T-helper 9 cell (primary cell): Measurements from ENCODE around the gene AGAP3.

Experiments used
- DNase-seq: peaks from one replicate; pipeline ENCODE4 v3.0.0-alpha.2; 2020

AGAP3 gene

DNA sequence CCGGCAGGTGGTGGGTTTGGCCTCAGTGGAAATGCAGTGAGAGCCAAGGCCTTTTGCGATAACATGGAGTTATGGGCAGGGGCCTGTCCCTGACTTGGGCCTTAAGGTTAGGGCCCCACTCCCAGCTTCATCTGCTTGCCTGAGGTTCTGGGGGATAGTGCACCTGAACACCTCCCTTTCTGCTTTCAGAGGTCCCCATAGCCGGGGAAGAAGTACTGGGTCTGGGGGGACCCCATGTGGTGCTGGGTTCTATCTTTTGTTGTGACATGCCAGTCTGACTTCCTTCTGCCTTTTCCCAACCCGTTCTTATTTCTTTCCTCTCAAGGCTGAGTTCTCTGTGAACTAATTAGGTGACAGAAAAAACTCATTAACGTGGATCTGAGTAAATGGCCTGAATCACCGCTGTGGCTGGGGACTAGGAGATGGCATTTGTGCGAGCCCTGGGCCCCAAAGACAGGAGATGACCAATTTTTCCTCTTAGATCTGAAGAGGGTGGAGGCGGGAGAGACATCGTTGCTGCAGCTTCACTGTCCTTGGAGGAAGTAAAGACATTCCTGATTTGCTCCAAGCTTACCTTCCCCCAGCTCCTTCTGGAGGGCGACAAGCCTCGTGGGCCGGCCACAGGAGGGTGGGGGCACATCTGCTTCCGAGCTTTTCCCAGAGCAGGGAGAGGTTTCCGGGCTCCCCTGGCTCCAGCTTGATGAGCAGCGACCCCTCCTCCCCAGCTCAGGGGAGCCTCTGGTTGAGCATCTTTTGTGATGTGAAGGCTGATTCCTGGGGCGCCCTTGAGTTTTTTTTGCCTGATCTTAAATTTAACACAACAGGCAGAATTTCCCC, 2.0 kb downstream of the AGAP3 start:
- DNase-seq = no peak

- no peak for DNase-seq
Observed at GRCh38 chr7:151088856-151089699, 2.8 kb downstream of the AGAP3 start.

DNA sequence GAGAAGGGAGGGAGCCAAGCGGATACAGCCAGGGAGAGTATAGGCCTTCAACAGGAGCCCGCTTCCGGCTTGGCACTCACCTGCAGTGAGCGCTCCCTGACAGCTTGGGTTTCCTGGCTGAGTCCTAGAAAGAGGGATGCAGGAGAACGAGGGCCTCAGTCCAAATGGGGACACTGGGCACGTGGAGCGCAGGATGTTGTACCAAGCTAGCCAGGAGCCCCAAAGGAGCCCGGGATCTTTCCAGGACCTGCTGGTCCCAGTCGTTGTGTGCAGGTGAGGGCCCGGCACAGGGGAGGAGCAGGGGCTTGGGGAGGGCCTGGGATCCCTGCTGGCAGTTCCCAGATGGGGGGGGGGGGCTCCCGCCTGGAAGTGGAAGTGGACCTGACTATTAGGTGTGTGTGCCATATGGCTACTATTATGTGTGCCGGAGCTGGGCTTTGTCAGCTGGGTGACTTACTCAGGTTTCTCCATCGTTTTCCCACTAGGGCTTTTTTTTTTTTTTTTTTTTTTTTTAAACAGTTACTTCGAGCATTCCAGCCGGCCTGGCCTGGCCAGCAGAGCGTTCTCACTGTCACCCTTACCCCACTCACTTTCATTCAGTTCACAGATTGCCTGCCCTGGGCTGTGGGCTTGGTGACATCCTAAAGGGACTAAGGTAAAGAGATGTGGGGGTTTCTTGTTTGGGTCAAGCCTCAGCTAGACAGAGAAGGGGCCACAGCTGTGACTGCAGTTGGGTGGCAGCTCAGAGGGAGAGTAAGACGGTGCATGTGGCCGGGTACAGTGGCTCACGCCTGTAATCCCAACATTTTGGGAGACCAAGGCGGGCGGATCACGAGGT, 3.8 kb downstream of the AGAP3 start:
- DNase-seq = no peak

DNA sequence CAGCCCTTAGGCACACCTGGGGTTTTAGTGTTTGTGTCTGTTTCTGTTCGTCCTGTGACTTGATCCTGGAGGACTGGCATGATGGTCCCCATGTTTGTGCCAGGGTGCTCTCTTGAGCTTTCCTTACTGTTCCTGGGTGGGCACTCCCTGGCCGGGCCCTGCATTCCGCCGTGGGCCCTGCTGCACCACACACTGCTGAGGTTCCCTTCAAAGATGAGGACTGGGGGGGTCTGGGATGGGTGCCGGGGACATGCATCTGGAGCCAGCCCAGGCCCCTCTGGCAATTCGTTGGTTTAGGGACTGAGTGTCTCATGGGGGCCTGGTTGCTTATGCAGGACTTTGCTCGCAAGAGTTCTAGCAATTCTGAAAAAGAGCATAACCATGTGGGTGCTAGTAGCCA, 4.7 kb downstream of the AGAP3 start:
- DNase-seq = no peak

- DNase-seq = no peak
Observed at GRCh38 chr7:151091431-151091830, 5.2 kb downstream of the AGAP3 start.

DNA sequence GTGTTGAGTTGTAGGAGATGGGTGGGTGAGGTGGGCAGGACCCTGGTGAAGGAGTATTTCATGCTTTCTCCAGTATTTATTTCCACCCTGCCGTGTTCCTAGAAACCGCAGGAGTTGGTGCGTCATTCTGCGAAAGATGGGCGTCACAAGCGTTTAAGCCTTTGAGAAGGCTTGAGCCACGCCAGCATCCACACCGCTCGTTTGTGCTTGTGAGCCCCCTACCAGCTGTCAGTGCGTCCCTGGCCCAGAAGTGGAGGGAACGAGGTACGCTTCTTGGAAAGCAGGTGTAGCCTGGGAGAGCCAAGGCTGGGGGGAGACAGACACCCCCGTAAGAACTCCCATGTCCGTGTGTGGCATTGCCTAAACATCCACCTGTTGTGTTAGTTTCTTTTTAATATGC, 5.7 kb downstream of the AGAP3 start:
- no peak for DNase-seq

- DNase-seq = no peak
Observed at GRCh38 chr7:151093748-151094147, 7.5 kb downstream of the AGAP3 start.

DNA sequence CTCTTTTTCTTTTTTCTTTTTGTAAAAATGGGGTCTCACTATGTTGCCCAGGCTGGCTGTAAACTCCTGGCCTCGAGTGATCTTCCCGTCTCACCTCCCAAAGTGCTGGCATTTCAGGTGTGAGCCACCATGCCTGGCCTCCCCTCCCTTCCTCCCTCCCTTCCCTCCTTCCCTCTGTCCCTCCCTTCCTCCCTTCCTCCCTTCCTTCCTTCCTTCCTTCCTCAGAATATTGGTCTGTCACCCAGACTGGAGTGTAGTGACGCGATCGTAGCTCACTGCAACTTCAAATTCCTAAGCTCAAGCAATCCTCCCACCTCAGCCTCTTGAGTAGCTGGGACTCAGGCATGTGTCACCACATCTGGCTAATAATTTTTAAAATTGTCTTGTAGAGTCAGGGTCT, 8.4 kb downstream of the AGAP3 start:
- DNase-seq = no peak

DNA sequence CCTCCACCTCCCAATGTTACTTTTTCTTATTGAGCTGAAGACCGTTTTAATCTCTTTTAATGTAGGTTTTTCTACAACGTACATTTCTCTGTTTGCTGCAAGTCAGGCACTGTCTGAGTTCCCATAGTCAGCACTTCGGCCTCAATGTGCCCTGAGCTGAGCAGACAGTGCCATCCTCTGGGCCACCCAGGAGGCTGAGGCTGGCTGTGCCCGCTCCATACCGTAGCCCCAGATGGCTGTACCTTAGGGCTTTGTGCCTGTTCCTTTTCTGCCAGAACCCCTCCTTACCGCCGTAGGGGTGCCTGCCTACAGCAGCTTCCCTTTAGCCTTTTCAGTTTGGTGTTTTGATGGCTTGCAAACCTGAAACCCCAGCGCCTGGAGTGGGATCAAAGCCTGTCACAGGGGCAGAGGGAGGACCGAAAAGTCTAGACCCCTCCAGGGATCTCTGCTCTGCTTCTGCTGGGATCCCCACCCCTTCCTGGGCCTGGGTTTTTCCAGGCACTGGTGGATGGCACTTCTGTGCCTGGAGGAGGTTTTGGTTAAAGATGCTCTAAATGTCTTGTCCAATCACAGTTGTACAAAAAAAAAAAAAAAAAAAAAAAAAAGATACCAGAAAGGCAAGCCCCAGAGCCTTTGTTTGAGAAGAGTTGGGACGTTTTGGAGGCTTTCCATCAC, 9.0 kb downstream of the AGAP3 start:
- no peak for DNase-seq

- no peak for DNase-seq
Observed at GRCh38 chr7:151095828-151096475, 9.7 kb downstream of the AGAP3 start.

DNA sequence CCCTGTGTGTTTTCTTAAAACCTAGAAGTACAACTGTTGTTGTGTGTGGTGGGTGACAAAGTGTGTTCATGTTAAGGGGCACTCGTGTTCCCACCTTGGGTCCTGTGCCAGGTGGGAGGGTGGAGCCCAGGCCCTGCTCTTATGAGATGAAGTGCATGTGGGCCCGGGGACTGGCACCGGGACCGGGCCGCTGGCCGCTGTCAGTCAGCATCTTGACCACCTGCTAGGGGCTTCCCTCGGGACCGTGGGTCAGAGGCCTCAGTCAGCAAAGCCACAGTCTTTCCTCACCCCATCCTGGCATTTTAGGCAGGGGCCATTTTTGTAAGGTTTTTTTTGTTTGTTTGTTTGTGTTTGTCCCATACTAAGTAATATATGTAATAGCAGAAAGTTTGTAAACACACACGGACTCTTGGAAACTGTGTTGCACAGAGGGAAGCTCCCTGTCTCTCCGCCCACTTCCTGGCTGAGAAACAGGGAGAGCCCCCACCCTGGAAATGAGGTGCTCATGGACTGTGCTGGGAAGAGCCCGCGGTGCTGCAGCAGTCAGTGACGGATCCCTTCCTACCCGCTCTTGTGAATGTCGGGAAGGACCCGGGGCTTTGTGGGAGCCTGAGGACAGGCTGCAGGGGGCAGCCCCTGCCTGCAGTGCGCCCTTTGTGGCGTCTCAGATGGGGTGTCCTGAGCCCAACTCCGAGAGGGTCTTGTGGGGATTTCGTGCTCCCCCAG, 13.4 kb downstream of the AGAP3 start:
- no peak for DNase-seq

GRCh38 chr7:151100921-151101320, 14.6 kb downstream of the AGAP3 start:
- DNase-seq = no peak

GRCh38 chr7:151101621-151102396, 15.5 kb downstream of the AGAP3 start:
- DNase-seq = no peak

- no peak for DNase-seq
Observed at GRCh38 chr7:151102991-151103390, 16.7 kb downstream of the AGAP3 start.

DNA sequence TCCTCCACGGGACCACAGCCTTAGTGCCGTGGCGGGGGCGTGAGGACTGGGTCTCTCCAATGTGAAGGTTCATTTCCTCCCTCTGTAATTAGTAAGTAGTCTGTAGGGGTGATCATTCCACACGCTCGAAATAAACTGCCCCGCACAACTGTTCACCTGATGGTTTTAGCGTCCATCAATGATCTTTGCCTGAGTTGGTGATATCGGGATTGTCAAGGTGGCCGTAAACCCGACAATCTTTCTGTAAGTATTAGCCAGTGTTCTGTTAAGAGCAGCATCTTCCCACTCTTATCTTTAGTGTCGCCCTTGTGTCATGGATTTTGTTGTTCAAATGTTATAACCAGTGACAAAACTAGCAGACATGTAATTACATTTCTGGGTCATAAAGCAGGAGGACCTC, 17.7 kb downstream of the AGAP3 start:
- no peak for DNase-seq

DNA sequence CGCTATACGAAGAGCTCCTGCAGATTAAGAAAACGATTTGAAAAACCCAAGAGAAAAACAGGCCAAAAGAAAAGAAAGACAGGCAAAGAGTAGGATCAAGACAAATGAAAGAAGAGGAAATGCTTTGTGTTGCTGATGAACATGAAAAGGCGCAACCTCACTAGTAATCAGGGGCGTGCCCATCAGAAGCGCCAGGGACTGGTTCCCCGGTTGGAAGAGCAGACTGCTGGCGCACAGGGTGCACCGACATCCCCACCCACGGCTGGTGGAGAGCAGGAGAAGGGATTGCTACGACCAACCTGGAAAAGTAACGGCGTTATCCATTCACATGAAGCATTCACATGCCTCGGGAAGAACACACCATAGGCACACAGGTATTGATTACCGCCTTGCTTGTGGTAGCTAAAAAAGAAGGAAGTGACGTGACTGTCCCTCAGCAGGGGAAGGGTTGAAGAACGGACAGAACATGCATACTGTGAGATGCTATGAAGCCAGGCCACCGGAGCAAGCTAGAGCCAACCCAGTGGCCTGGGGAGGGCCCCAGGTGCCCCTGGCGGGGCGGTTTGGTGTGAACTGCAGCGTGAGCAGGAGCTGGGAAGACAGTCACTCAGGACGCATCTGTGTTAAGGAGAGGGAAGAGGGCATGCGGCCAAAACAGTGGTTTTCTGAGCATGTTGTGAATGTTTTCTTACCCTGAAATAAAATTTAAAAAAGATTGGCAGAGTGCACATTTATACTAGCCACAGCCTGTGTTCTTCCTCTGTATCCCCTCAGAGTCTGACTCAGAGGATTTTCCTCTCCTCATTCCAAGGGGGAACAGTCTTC, 18.3 kb downstream of the AGAP3 start:
- DNase-seq = no peak

- no peak for DNase-seq
Observed at GRCh38 chr7:151107882-151108281, 21.6 kb downstream of the AGAP3 start.

GRCh38 chr7:151109094-151110048, 23.1 kb downstream of the AGAP3 start:
- DNase-seq = no peak
